Measurements from ENCODE around the gene FSHR.

DNA sequence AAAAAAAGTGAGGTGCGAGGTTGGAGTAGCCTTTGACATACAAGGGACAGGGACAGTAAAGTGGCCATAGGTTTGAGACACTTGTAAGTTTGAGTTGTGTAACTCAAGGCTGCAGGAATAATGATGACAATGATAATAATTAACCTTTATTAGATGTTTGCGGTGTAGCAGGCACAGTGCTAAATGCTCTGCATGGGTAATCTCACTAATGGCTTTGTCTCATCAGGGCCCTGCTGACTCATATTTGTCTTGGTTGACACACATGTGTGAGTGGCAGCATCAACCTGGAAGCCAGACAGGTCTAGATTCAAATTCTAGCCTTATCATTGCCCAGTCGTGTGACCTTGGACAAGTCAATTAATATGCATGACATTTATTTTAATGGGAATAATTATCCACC, 126.2 kb downstream of the FSHR start:
- no peak for TF ChIP-seq EZH2phosphoT487 (IDR thresholded peaks at IDR 0.05; ENCODE audit: borderline replicate concordance)
- TF ChIP-seq, protein P1, sequence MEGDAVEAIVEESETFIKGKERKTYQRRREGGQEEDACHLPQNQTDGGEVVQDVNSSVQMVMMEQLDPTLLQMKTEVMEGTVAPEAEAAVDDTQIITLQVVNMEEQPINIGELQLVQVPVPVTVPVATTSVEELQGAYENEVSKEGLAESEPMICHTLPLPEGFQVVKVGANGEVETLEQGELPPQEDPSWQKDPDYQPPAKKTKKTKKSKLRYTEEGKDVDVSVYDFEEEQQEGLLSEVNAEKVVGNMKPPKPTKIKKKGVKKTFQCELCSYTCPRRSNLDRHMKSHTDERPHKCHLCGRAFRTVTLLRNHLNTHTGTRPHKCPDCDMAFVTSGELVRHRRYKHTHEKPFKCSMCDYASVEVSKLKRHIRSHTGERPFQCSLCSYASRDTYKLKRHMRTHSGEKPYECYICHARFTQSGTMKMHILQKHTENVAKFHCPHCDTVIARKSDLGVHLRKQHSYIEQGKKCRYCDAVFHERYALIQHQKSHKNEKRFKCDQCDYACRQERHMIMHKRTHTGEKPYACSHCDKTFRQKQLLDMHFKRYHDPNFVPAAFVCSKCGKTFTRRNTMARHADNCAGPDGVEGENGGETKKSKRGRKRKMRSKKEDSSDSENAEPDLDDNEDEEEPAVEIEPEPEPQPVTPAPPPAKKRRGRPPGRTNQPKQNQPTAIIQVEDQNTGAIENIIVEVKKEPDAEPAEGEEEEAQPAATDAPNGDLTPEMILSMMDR (conservative IDR thresholded peaks at IDR 0.05; ENCODE audit: low read length), result no peak
